Calu3 (cell line): ENCODE data around the gene TASP1. TPM values are rescaled to one million over a fixed set of nuclear protein-coding genes. Genes with fewer than 3 reads are reported as not detected.

Experiments used
- BruUV-seq: library from RNA; stranded (reverse); fragments of 400-500 nt; replicated peaks from 2 replicates; lab custom pipeline; 2021; lab: Mats Ljungman, UMichigan
- CTCF ChIA-PET: fragments of 300-600 bp; sonication (Branson Sonifier 250); formaldehyde crosslinking; loops from one replicate; lab custom pipeline; 2022; ENCODE audit warnings: antibody characterized with exemption; lab: Charles Lee
- DNase-seq: peaks from one replicate; pipeline ENCODE4 v3.0.0; 2022
- H3K27ac Mint-ChIP-seq: one replicate; pipeline ENCODE4 v1.8.0; 2022; ENCODE audit warnings: mixed read lengths; ENCODE audit not compliant: unreplicated experiment
- H3K27me3 Mint-ChIP-seq: one replicate; pipeline ENCODE4 v1.8.0; 2022; ENCODE audit warnings: mixed read lengths; ENCODE audit not compliant: unreplicated experiment
- H3K36me3 Mint-ChIP-seq: one replicate; pipeline ENCODE4 v1.8.0; 2022; ENCODE audit warnings: mild to moderate bottlenecking, moderate library complexity, mixed read lengths; ENCODE audit not compliant: insufficient read depth, unreplicated experiment
- H3K4me1 Mint-ChIP-seq: one replicate; pipeline ENCODE4 v1.8.0; 2022; ENCODE audit warnings: mild to moderate bottlenecking, low read depth, mixed read lengths; ENCODE audit not compliant: unreplicated experiment
- H3K4me3 Mint-ChIP-seq: one replicate; pipeline ENCODE4 v1.8.0; 2022; ENCODE audit warnings: mild to moderate bottlenecking, low read depth, moderate library complexity, mixed read lengths; ENCODE audit not compliant: unreplicated experiment
- H3K9me3 Mint-ChIP-seq: one replicate; pipeline ENCODE4 v1.8.0; 2022; ENCODE audit warnings: low read depth, mixed read lengths; ENCODE audit not compliant: unreplicated experiment
- intact Hi-C: fragments of 100-400 bp; cut with micrococcal nuclease; formaldehyde crosslinking; loops from one replicate; pipeline ENCODE4 v1.10.0; 2022; ENCODE audit not compliant: unreplicated experiment
- total RNA-seq: library from RNA; stranded (reverse); gene quantifications from 2 replicates; pipeline ENCODE4 v1.2.3, GENCODE V29; 2022
- TF ChIP-seq, protein P1 (sequence below): fragments of 200-600 bp; IDR thresholded peaks from one replicate; pipeline ENCODE4 v1.8.0; 2022; ENCODE audit warnings: antibody characterized with exemption; ENCODE audit not compliant: unreplicated experiment

TASP1 gene
- total RNA-seq, 1 experiment from 2014 or later: 20.0 TPM

DNA sequence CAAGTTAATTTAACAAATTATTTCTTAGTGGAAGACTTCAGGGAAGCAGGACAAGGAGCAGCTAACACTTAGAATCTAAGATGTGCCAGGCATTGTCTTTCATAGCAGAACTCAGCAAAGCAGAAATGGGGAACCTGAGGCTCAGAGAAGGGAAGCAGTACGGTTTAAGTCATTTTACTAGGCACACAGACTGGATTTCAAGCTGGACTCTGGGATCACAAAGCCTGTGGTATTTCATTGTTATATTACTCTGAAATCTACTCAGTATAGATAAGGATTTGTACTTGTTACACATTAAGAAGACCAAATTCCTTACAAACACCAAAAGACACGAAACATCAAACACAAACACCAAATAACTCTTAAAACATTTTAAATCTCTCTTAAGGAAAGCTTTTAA lies 218.1 kb downstream of the TASP1 start:
- no peaks in the 10 kb centered on the region for H3K27me3 Mint-ChIP-seq
- H3K36me3 Mint-ChIP-seq: no peaks in the 10 kb centered on the region
- no peak for DNase-seq
- no peaks in the 10 kb centered on the region for H3K9me3 Mint-ChIP-seq
- H3K4me3 Mint-ChIP-seq: no peak overlapping the region
- CTCF ChIA-PET: no interaction called here
- no TSS peak for BruUV-seq
- TF ChIP-seq, protein P1, sequence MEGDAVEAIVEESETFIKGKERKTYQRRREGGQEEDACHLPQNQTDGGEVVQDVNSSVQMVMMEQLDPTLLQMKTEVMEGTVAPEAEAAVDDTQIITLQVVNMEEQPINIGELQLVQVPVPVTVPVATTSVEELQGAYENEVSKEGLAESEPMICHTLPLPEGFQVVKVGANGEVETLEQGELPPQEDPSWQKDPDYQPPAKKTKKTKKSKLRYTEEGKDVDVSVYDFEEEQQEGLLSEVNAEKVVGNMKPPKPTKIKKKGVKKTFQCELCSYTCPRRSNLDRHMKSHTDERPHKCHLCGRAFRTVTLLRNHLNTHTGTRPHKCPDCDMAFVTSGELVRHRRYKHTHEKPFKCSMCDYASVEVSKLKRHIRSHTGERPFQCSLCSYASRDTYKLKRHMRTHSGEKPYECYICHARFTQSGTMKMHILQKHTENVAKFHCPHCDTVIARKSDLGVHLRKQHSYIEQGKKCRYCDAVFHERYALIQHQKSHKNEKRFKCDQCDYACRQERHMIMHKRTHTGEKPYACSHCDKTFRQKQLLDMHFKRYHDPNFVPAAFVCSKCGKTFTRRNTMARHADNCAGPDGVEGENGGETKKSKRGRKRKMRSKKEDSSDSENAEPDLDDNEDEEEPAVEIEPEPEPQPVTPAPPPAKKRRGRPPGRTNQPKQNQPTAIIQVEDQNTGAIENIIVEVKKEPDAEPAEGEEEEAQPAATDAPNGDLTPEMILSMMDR: no peak
- intact Hi-C loops: loop anchor here (1.0 to 10.0 kb wide), 3 partner anchors 31 to 124 kb away; no protein-coding TSS in a partner anchor
- H3K4me1 Mint-ChIP-seq: peaks cover 10% of the 10 kb centered on the region
- H3K27ac Mint-ChIP-seq: no peak overlapping the region

GRCh38 chr20:13419477-13419876 lies 219.3 kb downstream of the TASP1 start:
- BruUV-seq: no TSS peak
- intact Hi-C loops: no loop called here

GRCh38 chr20:13418263-13419229 lies 220.2 kb downstream of the TASP1 start:
- H3K27me3 Mint-ChIP-seq: no peaks in the 10 kb centered on the region
- TF ChIP-seq, protein P1: no peak
- H3K4me1 Mint-ChIP-seq: peaks cover 6% of the 10 kb centered on the region
- CTCF ChIA-PET: no interaction called here
- no peaks in the 10 kb centered on the region for H3K36me3 Mint-ChIP-seq
- H3K4me3 Mint-ChIP-seq: no peak overlapping the region
- BruUV-seq: no TSS peak
- no peak for DNase-seq
- no peak overlapping the region for H3K27ac Mint-ChIP-seq
- intact Hi-C loops: no loop called here
- no peaks in the 10 kb centered on the region for H3K9me3 Mint-ChIP-seq

More at GRCh38 chr20:13419477-13419876, 219.3 kb downstream of the TASP1 start:
- no peak for DNase-seq
- no peaks in the 10 kb centered on the region for H3K36me3 Mint-ChIP-seq
- no peak overlapping the region for H3K27ac Mint-ChIP-seq
- H3K4me3 Mint-ChIP-seq: no peak overlapping the region
- CTCF ChIA-PET: no interaction called here
- no peaks in the 10 kb centered on the region for H3K27me3 Mint-ChIP-seq
- H3K4me1 Mint-ChIP-seq: peaks cover 10% of the 10 kb centered on the region
- no peaks in the 10 kb centered on the region for H3K9me3 Mint-ChIP-seq
- TF ChIP-seq, protein P1: no peak

GRCh38 chr20:13416531-13416930 lies 222.2 kb downstream of the TASP1 start:
- CTCF ChIA-PET: no interaction called here
- H3K27ac Mint-ChIP-seq: no peak overlapping the region
- no peak overlapping the region for H3K4me3 Mint-ChIP-seq
- H3K4me1 Mint-ChIP-seq: no peaks in the 10 kb centered on the region
- H3K36me3 Mint-ChIP-seq: no peaks in the 10 kb centered on the region
- no peak for DNase-seq
- BruUV-seq: no TSS peak
- intact Hi-C loops: no loop called here
- TF ChIP-seq, protein P1: no peak
- no peaks in the 10 kb centered on the region for H3K27me3 Mint-ChIP-seq
- peaks cover 2% of the 10 kb centered on the region for H3K9me3 Mint-ChIP-seq
